IPS DF 4.7 (cell line): Measurements from ENCODE around the gene AKR1E2.

Experiments used
- DNase-seq: peaks from one replicate; pipeline ENCODE4 v3.0.0-alpha.2; 2013; ENCODE audit warnings: low spot score; ENCODE audit errors: extremely low read depth

Gene AKR1E2

GRCh38 chr10:4889959-4890358, 64.0 kb downstream of the AKR1E2 start:
- no peak for DNase-seq

- no peak for DNase-seq
These were observed 66.7 kb downstream of the AKR1E2 start for GRCh38 chr10:4892681-4893080.

DNA sequence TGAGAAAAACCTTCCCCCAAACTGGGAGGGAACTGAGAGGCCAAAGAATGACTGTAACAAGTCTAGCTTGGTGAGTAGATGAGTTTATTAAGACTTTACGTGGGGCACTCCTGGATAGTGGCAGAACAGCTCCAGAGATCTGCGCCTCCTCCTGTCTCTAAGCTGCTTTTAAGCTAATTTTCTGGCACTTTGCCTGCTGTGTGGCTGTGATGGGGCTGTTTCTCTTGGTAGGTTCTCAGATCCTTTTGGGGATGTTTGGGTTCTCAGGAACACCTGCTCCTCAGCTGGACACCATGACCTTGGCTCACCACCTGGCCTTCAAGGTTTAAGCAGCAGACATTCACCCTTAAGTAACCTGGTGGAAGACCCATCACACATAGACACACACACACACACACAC, 68.3 kb downstream of the AKR1E2 start:
- no peak for DNase-seq
